ENCODE measurements around the gene NABP1. TPM values are rescaled to one million over a fixed set of nuclear protein-coding genes. Genes with fewer than 3 reads are reported as not detected.

Gene NABP1
- total RNA-seq, 1 donor, result 74.7 TPM

- DNase-seq (ENCODE audit: low read depth), result no peak
- H3K4me3 ChIP-seq (ENCODE audit: low read depth, low read length), result no peak overlapping the region
- no peak for TF ChIP-seq CTCF (IDR thresholded peaks at IDR 0.05; ENCODE audit: insufficient read depth, low read length)
Observed at GRCh38 chr2:191659198-191659597, 18.7 kb upstream of the NABP1 start.

GRCh38 chr2:191660575-191660974, 17.4 kb upstream of the NABP1 start:
- H3K4me3 ChIP-seq (ENCODE audit: low read depth, low read length), result no peak overlapping the region
- DNase-seq (ENCODE audit: low read depth), result no peak
- no peak for TF ChIP-seq CTCF (IDR thresholded peaks at IDR 0.05; ENCODE audit: insufficient read depth, low read length)

GRCh38 chr2:191661097-191661924, 16.6 kb upstream of the NABP1 start:
- H3K4me3 ChIP-seq (ENCODE audit: low read depth, low read length), result no peak overlapping the region
- no peak for DNase-seq (ENCODE audit: low read depth)
- TF ChIP-seq CTCF (IDR thresholded peaks at IDR 0.05; ENCODE audit: insufficient read depth, low read length), result no peak

GRCh38 chr2:191664823-191665677, 12.9 kb upstream of the NABP1 start:
- no peak for TF ChIP-seq CTCF (IDR thresholded peaks at IDR 0.05; ENCODE audit: insufficient read depth, low read length)
- peak; percentile 50 for DNase-seq (ENCODE audit: low read depth)
- no peak overlapping the region for H3K4me3 ChIP-seq (ENCODE audit: low read depth, low read length)

GRCh38 chr2:191666226-191666625, 11.7 kb upstream of the NABP1 start:
- no peak for DNase-seq (ENCODE audit: low read depth)
- H3K4me3 ChIP-seq (ENCODE audit: low read depth, low read length), result no peak overlapping the region
- TF ChIP-seq CTCF (IDR thresholded peaks at IDR 0.05; ENCODE audit: insufficient read depth, low read length), result no peak

- DNase-seq (ENCODE audit: low read depth), result peak; percentile 34
- no peak for TF ChIP-seq CTCF (IDR thresholded peaks at IDR 0.05; ENCODE audit: insufficient read depth, low read length)
- H3K4me3 ChIP-seq (ENCODE audit: low read depth, low read length), result no peak overlapping the region
Observed at GRCh38 chr2:191666732-191667131, 11.2 kb upstream of the NABP1 start.
